GM10266 (cell line): ENCODE results near the gene TLX1.
A peak's percentile ranks its signal among the peaks of the same experiment; 100 is the strongest.

Experiments
- DNase-seq: peaks from one replicate; pipeline ENCODE4 v3.0.0; 2012; ENCODE audit errors: extremely low spot score
- TF ChIP-seq, protein P1 (sequence below): IDR thresholded peaks from 2 replicates; pipeline ENCODE4 v1.5.1; 2012; ENCODE audit warnings: mild to moderate bottlenecking, low read depth; ENCODE audit not compliant: control insufficient read depth, insufficient read depth; ENCODE audit errors: missing control alignments

The TLX1 gene

DNA sequence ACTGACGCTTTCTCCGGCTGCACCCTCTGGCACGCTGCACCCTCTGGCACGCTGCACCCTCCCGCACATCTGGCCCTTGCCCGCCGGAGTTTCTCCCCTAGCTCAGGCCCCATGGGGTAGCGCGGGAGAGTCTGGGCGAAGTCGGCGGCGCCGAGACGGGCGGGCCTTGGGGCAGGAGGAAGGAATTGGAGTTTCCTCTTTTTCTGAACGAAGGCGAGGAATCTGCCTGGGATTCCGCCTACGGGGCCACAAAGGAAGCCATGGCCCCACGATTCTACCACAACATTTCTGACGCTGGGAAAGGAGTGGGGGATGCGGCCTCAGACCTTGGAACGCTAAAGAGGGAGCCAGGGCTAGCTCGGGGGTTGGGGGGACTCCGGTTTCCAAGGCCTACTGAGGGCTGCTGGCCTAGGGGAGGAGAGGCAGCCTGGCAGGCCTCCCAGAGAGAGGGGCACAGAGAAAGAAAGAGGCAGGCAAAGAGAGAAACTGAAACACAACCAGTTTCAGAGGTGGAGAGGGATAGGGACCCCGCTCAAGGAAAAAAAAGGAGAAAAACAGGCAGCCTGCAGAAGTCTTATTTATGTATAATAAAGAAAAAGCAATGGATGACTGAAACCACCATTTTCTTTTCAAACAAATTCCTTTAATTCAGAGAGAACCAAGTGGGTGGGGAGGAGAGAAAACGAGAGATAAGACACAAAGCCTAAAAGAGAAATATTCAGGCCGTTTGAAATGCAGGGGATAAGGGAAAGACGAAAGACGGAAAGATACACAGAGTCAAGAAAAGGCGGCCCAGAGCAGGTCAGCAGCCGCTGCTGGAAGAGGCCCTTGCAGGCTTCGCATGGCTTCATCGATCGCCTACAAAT lies 4.3 kb downstream of the TLX1 start:
- TF ChIP-seq, protein P1, sequence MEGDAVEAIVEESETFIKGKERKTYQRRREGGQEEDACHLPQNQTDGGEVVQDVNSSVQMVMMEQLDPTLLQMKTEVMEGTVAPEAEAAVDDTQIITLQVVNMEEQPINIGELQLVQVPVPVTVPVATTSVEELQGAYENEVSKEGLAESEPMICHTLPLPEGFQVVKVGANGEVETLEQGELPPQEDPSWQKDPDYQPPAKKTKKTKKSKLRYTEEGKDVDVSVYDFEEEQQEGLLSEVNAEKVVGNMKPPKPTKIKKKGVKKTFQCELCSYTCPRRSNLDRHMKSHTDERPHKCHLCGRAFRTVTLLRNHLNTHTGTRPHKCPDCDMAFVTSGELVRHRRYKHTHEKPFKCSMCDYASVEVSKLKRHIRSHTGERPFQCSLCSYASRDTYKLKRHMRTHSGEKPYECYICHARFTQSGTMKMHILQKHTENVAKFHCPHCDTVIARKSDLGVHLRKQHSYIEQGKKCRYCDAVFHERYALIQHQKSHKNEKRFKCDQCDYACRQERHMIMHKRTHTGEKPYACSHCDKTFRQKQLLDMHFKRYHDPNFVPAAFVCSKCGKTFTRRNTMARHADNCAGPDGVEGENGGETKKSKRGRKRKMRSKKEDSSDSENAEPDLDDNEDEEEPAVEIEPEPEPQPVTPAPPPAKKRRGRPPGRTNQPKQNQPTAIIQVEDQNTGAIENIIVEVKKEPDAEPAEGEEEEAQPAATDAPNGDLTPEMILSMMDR = no peak

DNA sequence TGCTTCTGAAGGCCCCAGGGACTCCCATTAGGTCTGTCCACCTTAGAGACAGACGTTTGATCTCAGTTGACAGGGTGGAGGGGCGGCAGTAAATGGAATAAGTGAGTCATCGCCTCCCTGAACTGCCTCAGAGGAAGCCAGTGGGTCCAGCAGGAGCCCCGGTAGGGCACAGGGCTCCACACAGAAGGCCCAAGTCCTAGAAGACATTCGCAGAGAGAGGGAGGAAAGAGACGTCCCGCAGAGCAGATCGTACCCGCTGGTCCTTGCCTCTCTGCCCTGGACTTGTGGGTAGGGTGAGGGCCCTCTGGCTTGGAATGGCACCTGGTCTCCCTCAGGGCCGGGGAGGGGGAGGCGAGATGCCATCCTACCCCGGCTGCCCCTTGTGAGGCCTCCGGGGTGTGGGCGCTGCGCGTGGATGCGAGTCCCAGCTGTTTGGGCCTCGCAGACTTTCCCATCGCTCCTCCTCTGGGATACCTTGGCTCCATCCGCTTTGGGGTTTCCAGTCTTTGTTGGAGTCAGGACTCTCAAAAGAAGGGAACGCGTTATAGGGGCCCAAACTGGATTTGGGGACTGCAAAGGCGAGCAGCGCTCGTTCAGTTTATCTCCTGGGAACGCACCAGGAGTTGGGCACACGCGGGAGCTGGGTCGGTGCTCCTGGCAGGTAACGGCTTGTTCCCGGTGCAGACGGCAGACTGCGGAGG lies 5.1 kb downstream of the TLX1 start:
- TF ChIP-seq, protein P1 = no peak
- peak; percentile 22 for DNase-seq

More for the DNA sequence above, 4.3 kb downstream of the TLX1 start:
- peak; percentile 33 for DNase-seq

GRCh38 chr10:101136708-101137121 lies 5.6 kb downstream of the TLX1 start:
- no peak for DNase-seq
- TF ChIP-seq, protein P1 = no peak

DNA sequence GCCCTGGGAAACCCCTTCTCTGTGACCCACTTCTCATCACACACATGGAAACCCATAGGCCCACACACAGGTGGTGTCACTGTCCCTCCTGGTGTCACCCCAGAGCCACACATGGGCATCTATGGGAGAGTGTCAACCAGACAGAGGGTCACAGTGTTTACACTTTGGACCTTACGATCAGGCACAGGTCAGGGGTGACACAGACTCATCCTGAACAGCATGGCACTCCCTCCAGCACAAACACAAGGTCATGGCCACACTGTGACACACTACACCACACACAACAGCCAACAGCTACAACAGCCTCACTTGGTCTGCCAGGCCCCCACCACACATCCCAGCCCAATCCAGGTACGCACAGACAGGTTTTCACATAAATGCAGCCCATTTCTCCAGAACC lies 6.2 kb downstream of the TLX1 start:
- no peak for DNase-seq
- TF ChIP-seq, protein P1 = no peak

DNA sequence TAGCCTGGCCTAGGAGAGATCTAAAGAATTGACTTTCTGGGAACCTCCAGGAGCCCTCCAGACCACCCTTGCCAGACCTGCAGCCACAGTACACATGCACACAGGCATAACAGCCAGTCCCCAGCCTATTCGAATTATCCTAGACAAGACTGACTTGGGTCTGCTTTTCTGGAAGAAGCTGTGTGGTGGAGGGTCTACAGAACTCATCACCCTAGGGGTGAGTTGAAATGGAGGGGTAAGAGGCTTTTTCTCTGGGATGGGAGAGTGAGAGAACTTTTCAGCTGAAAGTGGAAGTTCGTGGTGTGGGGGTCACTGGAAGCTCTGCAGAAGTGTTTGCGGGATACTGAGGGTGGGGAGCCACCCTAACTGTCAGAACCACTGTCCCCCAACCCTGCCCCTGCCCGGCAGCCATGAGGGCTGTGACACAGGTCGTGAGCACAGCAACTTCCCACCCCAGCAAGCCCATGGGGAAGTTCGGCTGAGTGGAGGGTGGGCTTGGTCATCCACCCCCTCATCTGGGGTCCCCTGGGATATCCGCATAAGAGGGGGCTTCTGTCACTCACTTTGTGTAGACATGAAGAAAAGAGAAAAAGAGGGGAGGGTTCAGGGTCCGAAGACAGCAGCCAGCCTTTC lies 7.8 kb downstream of the TLX1 start:
- TF ChIP-seq, protein P1 = no peak
- DNase-seq = no peak

DNA sequence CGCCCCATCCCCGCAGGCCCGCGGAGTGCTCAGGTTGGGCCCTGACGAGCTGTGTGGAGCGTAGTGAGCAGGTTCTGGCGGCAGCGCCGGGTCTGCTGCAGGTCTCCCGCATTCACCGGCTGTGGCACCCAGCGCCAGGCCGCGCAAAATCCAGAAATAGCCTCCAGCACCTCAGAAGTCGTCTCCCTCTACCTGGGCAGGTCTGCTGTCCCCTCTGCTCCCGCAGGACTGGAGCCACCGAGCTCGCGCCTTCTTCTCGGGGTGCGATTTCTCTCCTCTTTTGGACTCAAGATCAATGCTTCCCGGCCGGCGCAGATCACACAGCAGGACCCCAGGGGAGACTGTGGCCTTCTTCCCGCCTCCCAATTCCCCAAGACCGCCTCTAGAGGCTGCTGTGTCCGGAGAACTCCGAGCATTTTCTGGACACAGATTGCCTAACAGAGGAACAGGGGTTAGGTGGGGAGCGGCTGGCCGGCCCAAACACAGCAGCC lies 8.4 kb downstream of the TLX1 start:
- TF ChIP-seq, protein P1 = no peak
- DNase-seq = no peak
